ENCODE measurements around the gene DGLUCY.

- TF ChIP-seq EZH2 (IDR thresholded peaks at IDR 0.05; ENCODE audit: borderline replicate concordance, low read depth, low read length, poor library complexity, severe bottlenecking) (no peak), CTCF (conservative IDR thresholded peaks at IDR 0.05; ENCODE audit: low read depth, low read length) (no peak)
Measured at GRCh38 chr14:91068642-91069041, 45.2 kb upstream of the DGLUCY start.
